Adrenal gland (tissue), 5 donors: ENCODE results near the gene TMEM62.

Experiments used
- CTCF ChIP-seq, 6 experiments: fragments of 450-650 bp in 4 of 6; fragments of 200-600 bp in 2 of 6; sonication (generic) in 1 of 6; IDR thresholded peaks; 1 replicate in 5 of 6; 2 replicates in 1 of 6; pipeline versions ENCODE4 v1.5.1 to v1.8.0; 2016 to 2021; ENCODE audit warnings: antibody characterized with exemption in 6 of 6, mild to moderate bottlenecking in 2 of 6, moderate library complexity in 1 of 6
- POLR2A ChIP-seq, 2 donors: fragments of 450-650 bp; IDR thresholded peaks; one replicate each; pipeline ENCODE4 v1.6.1; 2017; ENCODE audit warnings: antibody characterized with exemption in 2 of 2, mild to moderate bottlenecking in 2 of 2, moderate library complexity in 1 of 2
- donor health status: DM: no; HTN: no; CAD: no.

GRCh38 chr15:43121863-43122262, 11.5 kb upstream of the TMEM62 start:
- no peak for TF ChIP-seq CTCF (IDR thresholded peaks at IDR 0.05)
- TF ChIP-seq POLR2A (IDR thresholded peaks at IDR 0.05) = no peak
